ENCODE data around the gene GSG1L2.

GRCh38 chr17:9817086-9817485, 4.8 kb downstream of the GSG1L2 start:
- TF ChIP-seq CTCF (IDR thresholded peaks at IDR 0.05) (no peak), EZH2 (IDR thresholded peaks at IDR 0.05; ENCODE audit: borderline replicate concordance, insufficient read depth, low read depth, low read length, poor library complexity, severe bottlenecking) (no peak)
